Right ventricle myocardium superior (tissue), 1 donor: ENCODE results near the gene XYLB. TPM values are rescaled to one million over a fixed set of nuclear protein-coding genes. Genes with fewer than 3 reads are reported as not detected.

ENCODE experiments used
- ATAC-seq: fragments of 200-7000 bp; cut with Tn5 transposase; one replicate; pipeline ENCODE4 v1.9.1; 2020; ENCODE audit warnings: mild to moderate bottlenecking; ENCODE audit not compliant: poor library complexity
- DNase-seq: peaks from one replicate; pipeline ENCODE4 v3.0.0-alpha.2; 2020
- intact Hi-C: fragments of 100-400 bp; cut with DNase I; formaldehyde crosslinking; loops from one replicate; pipeline ENCODE4 v1.11.2; 2022
- total RNA-seq: library from RNA; stranded (reverse); fragmentation: NEBNext Ultra II Directional; extraction: Animal tissue kit (Norgen Biotek cat#: 25700); gene quantifications from one replicate; pipeline ENCODE4 v1.2.1, GENCODE V29; 2021
- donor health status: DM: no; HTN: yes; CAD: no; lungs with severe emphysema.

Gene XYLB
- total RNA-seq, 1 donor from 2014 or later = 1.5 TPM

DNA sequence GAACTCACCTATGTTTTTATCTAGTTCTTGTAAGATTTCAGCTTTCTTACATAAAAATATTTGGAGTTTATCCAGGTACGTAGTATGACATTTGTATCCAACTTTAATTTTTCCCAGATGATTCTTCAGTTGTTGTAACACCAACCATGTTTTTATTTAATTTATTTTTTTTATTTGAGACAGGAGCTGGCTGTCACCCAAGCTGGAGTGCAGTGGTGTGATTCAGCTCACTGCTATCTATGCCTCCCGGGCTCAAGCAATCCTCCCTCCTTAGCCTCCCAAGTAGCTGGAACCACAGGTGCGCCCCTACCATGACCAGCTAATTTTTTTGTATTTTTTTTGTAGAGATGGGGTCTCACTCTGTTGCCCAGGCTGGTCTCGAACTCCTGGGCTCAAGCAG, 6.6 kb downstream of the XYLB start:
- DNase-seq = no peak
- no peak for ATAC-seq
- intact Hi-C loops = no loop called here

DNA sequence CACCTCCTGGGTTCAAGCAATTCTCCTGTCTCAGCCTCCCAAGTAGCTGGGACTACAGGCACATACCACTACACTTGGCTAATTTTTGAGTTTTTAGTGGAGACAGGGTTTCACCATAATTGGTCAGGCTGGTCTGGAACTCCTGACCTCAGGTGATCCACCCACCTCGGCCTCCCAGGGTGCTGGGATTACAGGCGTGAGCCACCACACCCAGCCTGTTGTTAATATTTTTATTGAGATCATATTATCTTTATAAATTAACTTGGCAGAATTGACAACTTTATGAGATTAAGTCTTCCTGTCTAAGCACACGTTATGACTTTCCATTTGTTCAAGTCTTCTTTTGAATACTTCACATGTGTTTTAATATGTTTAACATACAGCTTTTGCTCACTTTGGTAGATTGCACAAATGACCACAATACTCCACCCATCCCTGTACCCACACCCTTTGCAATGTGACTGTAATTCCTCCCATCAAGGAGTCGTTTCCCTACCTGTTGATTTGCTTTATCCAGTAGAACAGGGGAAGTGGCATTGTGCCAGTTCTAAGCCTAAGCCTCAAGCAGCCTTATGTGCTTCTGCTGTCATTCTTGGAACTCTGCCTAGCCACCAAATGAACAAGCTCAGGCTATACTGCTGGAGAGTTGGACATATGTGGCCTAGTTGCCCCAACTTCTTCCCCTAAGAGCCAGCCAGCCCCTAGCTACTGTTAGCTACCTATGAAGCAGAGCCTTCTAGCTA, 8.2 kb downstream of the XYLB start:
- no peak for ATAC-seq
- intact Hi-C loops = no loop called here
- DNase-seq = no peak

DNA sequence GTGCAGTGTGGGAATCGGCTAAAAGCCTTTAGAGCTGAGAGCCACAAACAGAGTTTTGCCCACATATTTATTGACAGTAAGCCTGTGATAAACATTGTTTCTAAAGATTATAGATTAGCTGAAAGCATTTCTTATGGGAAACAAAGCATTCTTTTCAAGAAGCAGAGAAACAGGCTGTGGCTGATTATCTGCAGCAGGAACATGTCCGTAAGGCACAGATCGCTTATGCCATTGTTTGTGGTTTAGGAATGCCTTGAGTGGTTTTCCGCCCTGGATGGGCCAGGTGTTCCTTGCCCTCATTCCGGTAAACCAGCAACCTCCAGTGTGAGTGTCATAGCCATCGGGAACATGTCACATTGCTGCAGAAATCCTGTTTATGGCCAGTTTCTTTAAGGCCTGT, 12.5 kb downstream of the XYLB start:
- DNase-seq (no peak), ATAC-seq (no peak)
- intact Hi-C loops = no loop called here

DNA sequence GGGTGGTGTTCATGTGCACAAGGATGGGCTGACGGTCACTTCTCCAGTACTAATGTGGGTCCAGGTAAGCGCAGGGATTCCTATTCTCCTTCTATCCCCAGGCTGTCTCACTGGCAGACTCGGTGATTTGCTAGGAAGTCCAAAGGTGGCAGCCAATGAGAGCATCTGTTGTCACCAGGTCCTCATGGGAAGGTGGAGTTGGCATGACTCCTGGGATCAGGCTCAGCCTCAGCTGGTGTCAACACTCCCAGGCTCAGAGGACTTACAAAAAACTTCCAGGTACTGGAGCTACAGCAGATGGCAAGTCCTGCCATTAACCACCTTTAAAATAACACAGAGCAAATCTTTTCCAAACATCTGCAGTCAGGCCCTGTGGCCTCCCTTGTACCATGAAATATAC, 13.8 kb downstream of the XYLB start:
- ATAC-seq (peak; percentile 27), DNase-seq (no peak)
- intact Hi-C loops = no loop called here

DNA sequence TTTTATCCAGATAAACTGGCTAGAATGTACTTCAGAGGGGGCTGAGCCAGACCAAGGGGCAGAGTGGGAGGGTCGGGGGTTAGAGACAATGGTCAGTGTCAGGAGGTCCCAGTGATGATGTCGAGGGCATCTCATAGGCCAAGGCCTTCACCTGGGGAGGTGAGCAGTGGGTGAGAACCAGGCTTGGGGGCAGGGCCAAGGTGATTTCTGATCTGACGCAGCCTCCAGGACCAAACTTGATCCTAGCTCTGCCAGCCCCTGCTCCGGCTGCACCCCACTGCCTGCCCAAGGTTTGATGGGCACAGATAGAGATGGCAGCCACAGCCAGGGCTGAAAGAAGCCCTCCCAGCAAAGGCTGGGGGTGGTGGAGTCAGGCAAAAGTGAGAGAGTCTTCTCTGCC, 14.9 kb downstream of the XYLB start:
- DNase-seq (no peak), ATAC-seq (no peak)
- intact Hi-C loops = no loop called here

DNA sequence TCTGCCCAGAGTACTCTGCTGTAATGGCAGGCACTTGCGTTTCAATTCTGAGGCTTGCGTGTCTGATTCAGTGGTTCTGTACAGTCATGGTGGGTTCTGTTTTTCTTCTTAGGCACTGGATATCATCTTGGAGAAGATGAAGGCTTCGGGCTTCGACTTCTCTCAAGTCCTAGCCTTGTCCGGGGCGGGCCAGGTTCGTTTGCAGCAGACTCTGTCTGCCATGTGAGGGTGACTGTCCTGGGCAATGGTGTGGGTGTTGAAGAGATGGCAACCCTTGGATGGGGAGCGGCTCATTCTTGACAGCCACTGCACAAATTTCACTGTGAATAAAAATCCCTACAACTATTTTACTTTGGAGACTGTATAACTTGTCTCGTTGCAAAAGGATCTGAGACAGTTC, 16.2 kb downstream of the XYLB start:
- ATAC-seq (no peak), DNase-seq (no peak)
- intact Hi-C loops = no loop called here

DNA sequence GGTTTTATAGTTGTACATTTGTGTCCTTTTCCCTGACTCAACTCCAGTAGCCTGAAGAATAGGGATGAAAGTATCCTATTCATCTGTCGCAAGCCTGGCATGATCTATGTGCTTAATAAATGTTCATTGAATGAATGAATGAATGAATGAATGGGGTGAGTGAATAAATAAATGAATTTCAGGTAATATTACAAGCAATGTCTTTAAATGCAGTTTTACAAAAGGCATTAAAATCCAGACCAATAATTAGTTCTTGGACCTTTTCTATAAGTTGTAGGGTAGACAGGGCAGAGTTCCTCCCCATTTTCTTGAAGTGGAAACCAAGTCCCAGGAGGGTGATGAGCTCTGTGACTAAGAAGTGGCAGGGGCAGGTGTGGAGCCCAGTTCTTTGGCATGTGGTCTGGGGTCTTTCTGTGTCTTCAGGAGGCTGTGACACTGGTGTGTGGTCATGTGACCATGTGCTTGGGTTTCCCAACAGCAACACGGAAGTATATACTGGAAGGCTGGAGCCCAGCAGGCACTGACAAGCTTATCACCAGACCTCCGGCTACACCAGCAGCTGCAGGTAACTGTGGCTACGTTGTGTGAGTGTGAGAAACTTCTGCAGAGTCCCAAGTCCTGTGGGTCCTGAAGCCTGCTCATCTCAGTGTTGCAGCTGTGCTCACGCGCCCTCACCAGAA, 18.3 kb downstream of the XYLB start:
- DNase-seq (no peak), ATAC-seq (no peak)
- intact Hi-C loops = no loop called here

DNA sequence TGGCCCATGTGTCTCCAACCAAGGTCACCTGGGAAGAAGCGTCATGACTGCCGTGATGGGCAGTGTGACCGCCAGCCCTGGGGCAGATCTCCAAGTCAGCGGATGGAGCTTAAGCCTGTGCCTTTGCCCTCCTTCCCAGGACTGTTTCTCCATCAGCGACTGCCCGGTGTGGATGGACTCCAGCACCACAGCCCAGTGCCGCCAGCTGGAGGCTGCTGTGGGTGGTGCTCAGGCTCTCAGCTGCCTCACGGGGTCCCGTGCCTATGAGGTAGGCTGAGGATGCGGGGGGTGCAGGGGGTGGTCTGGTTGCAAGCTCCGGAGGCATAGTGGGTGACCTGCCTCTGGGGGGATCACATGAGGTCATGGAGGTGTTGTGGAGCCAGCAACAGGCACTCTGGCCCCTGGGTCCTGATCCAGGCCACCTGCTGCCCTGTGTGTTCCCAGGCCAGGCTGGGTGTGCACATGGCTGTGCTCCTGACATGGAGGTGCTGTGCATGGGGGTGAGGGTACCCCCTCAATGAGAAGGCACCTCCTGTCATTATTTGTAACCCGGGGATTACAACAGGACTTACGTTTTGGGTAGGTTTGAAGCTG, 19.0 kb downstream of the XYLB start:
- DNase-seq (no peak), ATAC-seq (no peak)
- intact Hi-C loops = no loop called here

DNA sequence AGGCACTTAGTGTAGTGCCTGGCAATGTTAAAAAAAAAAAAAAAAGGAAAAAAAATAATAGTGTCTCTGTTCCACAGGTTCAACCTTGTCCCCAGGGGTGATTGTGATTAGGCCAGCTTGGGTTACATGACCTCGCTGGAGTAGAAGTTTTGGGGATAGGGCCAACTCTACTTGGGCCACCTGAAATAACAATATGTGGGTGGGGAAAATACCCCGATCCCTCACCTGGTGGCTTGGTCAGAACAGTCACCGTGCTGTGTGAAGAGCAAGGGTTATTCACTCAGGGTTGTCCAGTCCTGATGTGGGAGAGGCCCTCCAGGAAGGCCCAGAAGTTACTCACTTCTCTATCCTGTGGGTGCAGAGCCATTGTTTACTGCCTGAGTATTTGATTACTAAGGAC, 19.5 kb downstream of the XYLB start:
- intact Hi-C loops = no loop called here
- ATAC-seq = no peak
- no peak for DNase-seq

DNA sequence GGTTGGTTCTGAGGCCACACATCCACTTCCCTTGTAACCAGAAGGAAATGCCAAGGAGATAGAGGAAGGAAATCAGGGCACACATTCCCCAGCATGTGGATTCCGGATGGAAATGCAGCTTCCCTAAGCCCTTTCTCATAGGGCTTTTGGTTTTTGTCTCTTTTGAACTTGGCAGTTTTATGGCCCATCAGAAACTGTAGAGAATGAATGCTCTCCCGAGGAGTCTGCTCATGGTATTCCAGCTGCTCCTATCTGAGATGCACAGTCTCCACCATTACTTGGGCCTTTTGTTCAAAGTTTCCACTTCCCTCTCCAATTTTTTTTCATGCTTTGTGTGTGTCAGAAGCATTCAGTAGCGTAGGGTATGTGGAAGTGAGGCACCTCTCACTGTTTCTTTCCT, 21.2 kb downstream of the XYLB start:
- ATAC-seq (no peak), DNase-seq (no peak)
- intact Hi-C loops = no loop called here

DNA sequence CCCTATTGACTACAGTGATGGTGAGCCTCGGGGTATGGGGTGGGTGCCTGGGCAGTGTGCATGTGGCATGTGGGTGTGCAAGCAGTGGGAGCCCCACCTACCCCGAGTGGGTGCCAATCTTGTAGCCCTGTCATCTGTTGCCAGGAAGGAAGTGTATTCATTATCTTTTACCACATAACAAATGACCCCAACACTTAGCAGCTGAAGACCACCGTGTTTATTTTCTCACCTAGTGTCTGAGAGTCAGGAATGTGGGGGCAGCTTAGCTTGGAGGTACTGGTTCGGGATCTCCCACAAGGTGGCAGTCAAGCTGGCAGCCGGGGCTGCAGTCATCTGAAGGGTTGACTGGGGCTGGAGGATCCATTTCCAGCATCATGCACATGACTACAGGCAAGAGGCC, 21.7 kb downstream of the XYLB start:
- intact Hi-C loops = no loop called here
- DNase-seq (no peak), ATAC-seq (no peak)

DNA sequence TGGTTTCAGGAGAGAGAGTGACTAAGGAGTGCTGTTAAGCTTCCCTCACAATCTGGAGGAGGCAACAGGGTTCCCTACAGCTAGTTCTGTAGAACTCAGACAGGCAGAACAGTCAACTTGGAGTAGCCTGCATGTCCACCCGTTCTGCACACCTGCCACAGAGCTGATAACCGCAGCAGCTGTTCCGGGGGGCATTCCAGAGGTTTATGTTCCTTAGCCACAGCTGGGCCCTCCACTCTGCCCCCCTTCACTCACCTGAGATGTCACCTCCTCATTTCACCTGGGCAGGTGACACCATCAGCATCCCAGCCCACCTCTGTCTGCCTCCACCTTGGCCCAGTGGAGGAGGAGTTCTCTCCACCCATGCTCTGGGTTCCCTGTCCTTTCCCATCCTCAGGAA, 22.6 kb downstream of the XYLB start:
- DNase-seq (no peak), ATAC-seq (no peak)
- intact Hi-C loops = no loop called here

DNA sequence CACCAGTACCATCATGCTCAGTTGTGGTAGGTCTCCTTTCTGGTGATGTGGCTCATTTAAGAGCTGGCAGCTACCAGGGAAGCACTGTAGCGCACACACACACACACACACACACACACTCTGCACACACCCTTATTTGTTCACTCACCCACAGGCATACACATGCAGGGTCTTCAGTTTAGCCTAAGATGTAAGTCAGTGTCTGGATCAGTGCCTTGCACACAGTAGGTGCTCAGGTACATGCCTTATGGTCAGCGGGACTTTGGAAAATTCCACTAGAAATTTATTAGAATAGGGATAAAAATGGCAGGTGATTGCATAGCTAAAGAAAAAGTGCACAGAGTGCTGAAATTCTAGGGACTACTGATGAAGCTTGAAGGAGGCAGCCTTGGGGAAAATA, 23.6 kb downstream of the XYLB start:
- intact Hi-C loops = no loop called here
- ATAC-seq (no peak), DNase-seq (no peak)

DNA sequence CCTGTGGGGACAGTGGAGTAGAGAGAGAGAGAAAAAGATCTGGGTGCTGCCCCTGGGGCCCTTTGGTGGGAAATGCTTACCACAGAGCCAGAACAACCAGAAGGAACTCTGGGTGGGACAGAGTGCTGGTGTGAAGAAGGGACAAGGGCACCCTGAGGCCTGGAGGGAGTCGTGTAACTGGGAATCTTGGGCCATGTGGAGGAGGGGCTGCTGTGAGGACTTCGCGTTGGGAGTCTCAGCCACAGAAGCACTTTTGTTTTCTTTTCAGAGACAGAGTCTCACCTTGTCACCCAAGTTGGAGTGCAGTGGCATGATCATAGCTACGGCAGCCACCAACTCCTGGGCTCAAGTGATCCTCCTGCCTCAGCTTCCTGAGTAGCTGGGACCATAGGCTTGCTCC, 24.3 kb downstream of the XYLB start:
- ATAC-seq (no peak), DNase-seq (no peak)
- intact Hi-C loops = no loop called here

DNA sequence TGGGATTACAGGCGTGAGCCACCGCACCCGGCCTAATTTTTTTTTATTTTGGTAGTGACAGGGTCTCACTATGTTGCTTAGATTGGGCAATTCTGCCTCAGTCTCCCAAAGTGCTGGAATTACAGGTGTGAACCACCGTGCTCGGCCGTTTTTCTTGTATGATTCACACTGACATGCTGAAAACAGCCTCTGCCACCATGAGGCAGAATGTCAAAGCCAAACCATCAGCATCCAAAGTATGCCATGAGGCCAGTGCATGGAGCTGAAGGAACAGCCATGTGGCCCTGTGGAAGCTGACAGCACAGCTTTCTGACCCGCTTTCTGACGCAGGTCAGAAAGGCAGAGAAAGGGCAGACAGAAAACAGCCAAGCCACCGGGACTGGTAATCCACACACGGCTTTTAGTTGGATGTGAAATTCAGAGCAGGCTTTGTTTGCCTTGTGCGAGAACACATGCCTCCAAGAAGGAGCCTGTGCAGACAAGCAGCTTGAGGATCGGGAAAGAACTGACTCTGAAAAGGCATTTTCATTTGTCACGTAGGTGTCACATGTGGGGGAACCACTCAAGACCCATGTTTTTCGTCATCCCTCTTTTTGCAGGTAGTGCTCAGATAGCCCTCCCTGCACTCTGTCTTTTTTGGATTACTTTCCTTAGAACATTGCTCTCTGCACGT, 25.1 kb downstream of the XYLB start:
- ATAC-seq = no peak
- no peak for DNase-seq
- intact Hi-C loops = no loop called here

DNA sequence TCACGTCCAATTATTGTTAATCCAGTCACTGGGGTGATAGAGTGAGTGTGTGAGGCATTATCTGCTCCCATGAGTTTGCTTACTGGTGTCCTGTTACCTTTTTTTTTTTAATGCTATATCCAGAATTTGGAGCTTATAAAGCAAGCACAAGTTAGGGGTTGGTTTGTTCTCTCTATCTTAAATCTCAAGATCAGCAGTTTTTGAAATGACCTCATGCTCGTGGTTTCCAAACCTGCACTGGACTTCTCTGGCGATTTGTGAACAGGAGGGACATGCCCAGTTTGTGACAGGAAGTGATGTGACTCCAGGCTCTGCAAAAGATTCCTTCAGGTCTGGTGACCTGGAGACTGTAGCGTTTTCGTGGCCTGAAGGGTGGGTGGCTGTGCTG, 25.6 kb downstream of the XYLB start:
- intact Hi-C loops = no loop called here
- ATAC-seq (no peak), DNase-seq (no peak)

DNA sequence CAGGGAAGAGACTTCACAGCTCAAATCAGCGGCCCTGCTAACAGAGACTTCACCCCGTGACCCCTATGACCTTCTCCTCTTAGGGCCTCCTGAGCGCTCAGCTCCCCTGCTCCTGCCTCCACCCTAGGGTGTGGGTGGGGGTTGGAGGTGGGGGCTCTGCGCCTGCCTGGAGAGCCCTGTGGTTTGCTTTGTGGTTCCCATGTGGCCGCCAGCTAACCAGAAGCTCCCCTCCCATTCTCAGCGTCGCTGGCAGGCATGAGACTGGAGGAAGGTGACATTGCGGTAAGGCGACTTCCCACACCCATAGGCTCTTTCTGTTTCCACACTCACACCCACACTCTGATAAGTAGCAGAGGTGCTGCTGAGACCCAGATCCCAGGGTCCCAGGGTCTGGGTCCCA, 27.6 kb downstream of the XYLB start:
- ATAC-seq = no peak
- intact Hi-C loops = no loop called here
- DNase-seq = no peak

DNA sequence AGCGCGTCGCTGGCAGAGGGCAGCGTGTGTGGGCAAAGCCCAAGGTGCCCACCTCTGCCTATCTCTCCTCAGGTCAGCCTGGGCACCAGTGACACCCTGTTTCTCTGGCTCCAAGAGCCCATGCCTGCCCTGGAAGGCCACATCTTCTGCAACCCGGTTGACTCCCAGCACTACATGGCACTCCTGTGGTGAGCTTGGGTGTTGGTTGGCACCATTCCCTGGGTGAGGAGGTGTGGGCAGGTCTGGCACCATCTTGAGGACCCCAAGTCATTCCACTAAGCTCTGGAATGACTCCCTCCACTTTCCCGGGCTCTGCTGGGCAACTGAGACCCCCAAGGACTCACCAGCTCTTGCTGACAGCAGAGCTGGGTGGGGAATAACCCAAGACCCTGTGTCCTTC, 28.5 kb downstream of the XYLB start:
- intact Hi-C loops = no loop called here
- no peak for DNase-seq
- ATAC-seq = no peak

DNA sequence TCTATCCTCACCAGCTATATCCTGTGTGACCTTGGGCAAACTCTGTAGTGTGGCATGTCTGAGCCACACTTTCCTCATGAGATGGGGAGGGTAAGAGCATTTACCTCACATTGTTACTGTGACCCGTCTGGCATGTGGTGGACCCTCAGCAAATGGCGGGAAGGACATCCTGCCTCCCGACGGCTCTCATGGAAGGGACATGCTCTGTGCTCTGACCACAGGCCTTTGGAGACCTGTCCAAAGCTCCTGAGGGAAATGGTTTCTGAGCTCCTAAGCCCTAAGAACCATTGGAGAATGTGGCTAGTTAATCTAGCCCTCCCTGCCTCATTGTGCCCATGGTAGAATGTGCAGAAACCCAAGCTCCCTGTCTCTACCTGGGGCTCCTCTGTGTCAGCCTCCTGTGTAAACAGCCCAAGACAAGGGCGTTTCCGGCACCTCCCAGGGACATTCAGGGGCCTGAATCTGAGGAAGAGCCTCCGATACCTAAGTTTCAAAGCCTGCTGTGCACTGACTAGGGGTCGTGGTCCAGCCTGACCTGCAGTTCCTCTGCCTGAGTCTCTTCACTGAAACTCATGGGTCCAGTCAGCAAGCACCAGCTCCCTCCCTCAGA, 29.0 kb downstream of the XYLB start:
- DNase-seq (no peak), ATAC-seq (no peak)
- intact Hi-C loops = no loop called here
